Loucy (cell line): Measurements from ENCODE around the gene IL1A.

ENCODE experiments used
- H2AFZ ChIP-seq: fragments of 200-600 bp; sonication (generic); 2 replicates; pipeline ENCODE4 v1.6.0; 2016; ENCODE audit warnings: antibody characterized with exemption, mild to moderate bottlenecking, low read length, moderate library complexity
- H3F3A ChIP-seq: fragments of 200-600 bp; 2 replicates; pipeline ENCODE4 v1.6.0; 2016; ENCODE audit warnings: antibody characterized with exemption, low read depth, mild to moderate bottlenecking
- H3K27me3 ChIP-seq: fragments of 200-600 bp; sonication (generic); 2 replicates; pipeline ENCODE4 v1.6.1; 2014; ENCODE audit warnings: low read length, mild to moderate bottlenecking; ENCODE audit not compliant: insufficient read depth, poor library complexity, severe bottlenecking
- H3K36me3 ChIP-seq: fragments of 200-600 bp; sonication (generic); 2 replicates; pipeline ENCODE4 v1.6.1; 2016; ENCODE audit warnings: low read length; ENCODE audit not compliant: insufficient read depth
- H3K4me1 ChIP-seq: fragments of 200-600 bp; sonication (generic); 2 replicates; pipeline ENCODE4 v1.5.1; 2014; ENCODE audit warnings: low read length, mild to moderate bottlenecking; ENCODE audit not compliant: insufficient read depth, poor library complexity, severe bottlenecking
- H3K4me2 ChIP-seq: fragments of 200-600 bp; sonication (generic); 2 replicates; pipeline ENCODE4 v1.6.0; 2014; ENCODE audit warnings: antibody characterized with exemption, low read length, low read depth, mild to moderate bottlenecking; ENCODE audit not compliant: poor library complexity, severe bottlenecking
- H3K4me3 ChIP-seq: fragments of 200-600 bp; sonication (generic); 2 replicates; pipeline ENCODE4 v1.5.1; 2014; ENCODE audit warnings: low read length, mild to moderate bottlenecking, mixed read lengths; ENCODE audit not compliant: poor library complexity, severe bottlenecking
- H3K79me2 ChIP-seq: fragments of 200-600 bp; sonication (generic); 2 replicates; pipeline ENCODE4 v1.6.1; 2014; ENCODE audit warnings: low read length; ENCODE audit not compliant: insufficient read depth
- H3K9ac ChIP-seq: fragments of 200-600 bp; sonication (generic); 2 replicates; pipeline ENCODE4 v1.6.0; 2014; ENCODE audit warnings: mild to moderate bottlenecking, low read depth, low read length, moderate library complexity; ENCODE audit not compliant: poor library complexity, severe bottlenecking
- H3K9me2 ChIP-seq: fragments of 200-600 bp; sonication (generic); replicated peaks from 2 replicates; pipeline ENCODE4 v1.6.1; 2016; ENCODE audit warnings: low read depth, low read length, mixed read lengths
- H3K9me3 ChIP-seq: fragments of 200-600 bp; sonication (generic); 2 replicates; pipeline ENCODE4 v1.6.1; 2014; ENCODE audit warnings: mild to moderate bottlenecking, antibody characterized with exemption, low read length, low read depth; ENCODE audit not compliant: insufficient read depth
- H4K20me1 ChIP-seq: fragments of 200-600 bp; sonication (generic); 2 replicates; pipeline ENCODE4 v1.6.0; 2014; ENCODE audit warnings: antibody characterized with exemption, low read length, mild to moderate bottlenecking; ENCODE audit not compliant: insufficient read depth, poor library complexity, severe bottlenecking
- CTCF ChIP-seq: fragments of 200-600 bp; sonication (generic); conservative IDR thresholded peaks from 2 replicates; pipeline ENCODE4 v1.5.1; 2014; ENCODE audit warnings: mild to moderate bottlenecking, antibody characterized with exemption, low read length
- EZH2phosphoT487 ChIP-seq: fragments of 200-600 bp; IDR thresholded peaks from 2 replicates; pipeline ENCODE4 v1.6.1; 2018; ENCODE audit warnings: antibody characterized with exemption, mild to moderate bottlenecking, moderate library complexity, borderline replicate concordance

IL1A gene

GRCh38 chr2:112764071-112765044 lies 19.9 kb downstream of the IL1A start, which contains the start of gene CKAP2L:
Gene CKAP2L (minus strand): TSS chr2:112764609. CDS start chr2:112764598, 11 bp downstream.
- peak within 1 kb of the TSS; percentile 86 for H2AFZ ChIP-seq
- peaks cover 49% of the 10 kb centered on the region for H3K4me1 ChIP-seq
- peak within 1 kb of the TSS; percentile 95 for H3K9ac ChIP-seq
- H3K36me3 ChIP-seq: peaks cover 11% of the 10 kb centered on the region; the same call in 1 of the 2 replicates
- peak within 1 kb of the TSS; percentile 94 for H3K4me2 ChIP-seq
- H3K9me3 ChIP-seq: no peaks in the 10 kb centered on the region
- no peaks in the 10 kb centered on the region for H3F3A ChIP-seq
- H3K9me2 ChIP-seq: no peaks in the 10 kb centered on the region
- peaks cover 50% of the 10 kb centered on the region for H3K79me2 ChIP-seq
- TF ChIP-seq CTCF (no peak), EZH2phosphoT487 (no peak)
- H4K20me1 ChIP-seq: peaks cover 28% of the 10 kb centered on the region
- no peaks in the 10 kb centered on the region for H3K27me3 ChIP-seq
- H3K4me3 ChIP-seq: peak within 1 kb of the TSS; percentile 90

DNA sequence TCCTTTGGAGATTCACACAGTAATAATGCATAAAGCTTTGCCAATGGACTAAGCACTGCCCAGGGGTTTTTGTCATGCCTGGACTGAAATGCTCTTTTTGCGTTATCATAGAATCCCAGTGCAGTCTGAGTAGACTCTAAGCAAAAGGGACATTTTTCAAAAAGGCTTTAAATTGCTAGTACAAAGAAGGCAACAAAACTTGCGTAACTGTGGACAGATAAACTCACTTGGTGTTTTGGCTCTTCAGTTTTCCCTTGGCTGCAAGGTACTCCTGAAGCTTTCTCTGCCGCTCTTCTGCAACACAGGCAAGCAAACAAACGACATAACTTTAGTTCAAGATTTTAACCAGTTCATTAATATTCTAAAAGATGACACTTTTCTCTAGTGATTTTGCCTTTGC lies 22.0 kb downstream of the IL1A start:
- no peaks in the 10 kb centered on the region for H3K9me3 ChIP-seq
- H3K36me3 ChIP-seq: peaks cover 32% of the 10 kb centered on the region
- TF ChIP-seq EZH2phosphoT487: no peak
- TF ChIP-seq CTCF: no peak
- no peaks in the 10 kb centered on the region for H3F3A ChIP-seq
- H4K20me1 ChIP-seq: peaks cover 35% of the 10 kb centered on the region
- H3K9me2 ChIP-seq: no peaks in the 10 kb centered on the region
- no peak overlapping the region for H2AFZ ChIP-seq
- peak overlapping the region; percentile 94 for H3K4me2 ChIP-seq
- H3K27me3 ChIP-seq: no peaks in the 10 kb centered on the region
- H3K4me3 ChIP-seq: peak overlapping the region; percentile 90
- H3K9ac ChIP-seq: peak overlapping the region; percentile 95
- H3K79me2 ChIP-seq: peaks cover 71% of the 10 kb centered on the region
- peaks cover 69% of the 10 kb centered on the region for H3K4me1 ChIP-seq

DNA sequence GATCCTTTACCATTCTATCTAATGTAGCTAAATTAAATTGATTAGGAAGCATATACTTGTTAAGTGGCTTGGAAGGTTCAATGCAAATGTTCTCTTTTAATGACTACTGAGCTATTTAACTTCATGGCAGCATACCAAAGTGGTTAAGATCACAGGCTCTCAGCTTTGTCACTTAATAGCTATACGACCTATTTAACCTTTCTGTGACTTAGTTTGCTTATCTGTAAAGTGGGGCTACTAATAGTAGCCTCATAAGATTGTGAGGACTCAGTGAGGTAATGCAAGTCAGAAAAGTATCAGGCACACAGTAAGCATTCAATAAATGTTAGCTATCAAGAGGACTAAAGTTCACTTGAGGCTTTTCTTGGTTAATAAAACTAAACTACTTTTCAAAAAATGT lies 24.1 kb downstream of the IL1A start:
- H3K9ac ChIP-seq: peak overlapping the region; percentile 16
- H2AFZ ChIP-seq: no peak overlapping the region
- H3K79me2 ChIP-seq: peaks cover 86% of the 10 kb centered on the region

More for the DNA sequence above, 24.1 kb downstream of the IL1A start:
- Histone ChIP-seq H3K36me3 (peaks cover 51% of the 10 kb centered on the region), H3F3A (no peaks in the 10 kb centered on the region), H3K9me3 (no peaks in the 10 kb centered on the region), H3K9me2 (no peaks in the 10 kb centered on the region), H4K20me1 (peaks cover 35% of the 10 kb centered on the region), H3K4me3 (peak overlapping the region; percentile 90), H3K4me1 (peaks cover 69% of the 10 kb centered on the region), H3K4me2 (peak overlapping the region; percentile 94), H3K27me3 (no peaks in the 10 kb centered on the region)
- TF ChIP-seq EZH2phosphoT487 (no peak), CTCF (no peak)
